GM21576 (cell line): ENCODE data around the gene TTC39A.

Source experiments
- ATAC-seq: cut with Tn5 transposase; IDR thresholded peaks from one replicate; pipeline ENCODE4 v1.9.1; 2021; ENCODE audit warnings: mild to moderate bottlenecking, moderate library complexity; ENCODE audit not compliant: unreplicated experiment

TTC39A gene

GRCh38 chr1:51316113-51316845 lies 14.1 kb downstream of the TTC39A start:
- ATAC-seq: no peak

GRCh38 chr1:51314974-51315373 lies 15.4 kb downstream of the TTC39A start:
- no peak for ATAC-seq

- ATAC-seq: no peak
Measured at GRCh38 chr1:51313961-51314777, 16.2 kb downstream of the TTC39A start.

- ATAC-seq: no peak
Measured at GRCh38 chr1:51313268-51313852, 17.0 kb downstream of the TTC39A start.

GRCh38 chr1:51312718-51313117 lies 17.6 kb downstream of the TTC39A start:
- ATAC-seq: no peak

GRCh38 chr1:51311826-51312225 lies 18.5 kb downstream of the TTC39A start:
- no peak for ATAC-seq

GRCh38 chr1:51310871-51311613 lies 19.3 kb downstream of the TTC39A start:
- ATAC-seq: no peak

GRCh38 chr1:51309291-51309690 lies 21.1 kb downstream of the TTC39A start:
- ATAC-seq: no peak

GRCh38 chr1:51308636-51309035 lies 21.7 kb downstream of the TTC39A start:
- no peak for ATAC-seq

GRCh38 chr1:51306950-51307349 lies 23.4 kb downstream of the TTC39A start:
- ATAC-seq: no peak

- no peak for ATAC-seq
Measured at GRCh38 chr1:51305371-51305823, 25.0 kb downstream of the TTC39A start.

GRCh38 chr1:51304360-51304759 lies 26.0 kb downstream of the TTC39A start:
- ATAC-seq: no peak

GRCh38 chr1:51303751-51304251 lies 26.6 kb downstream of the TTC39A start:
- ATAC-seq: no peak

GRCh38 chr1:51303315-51303714 lies 27.0 kb downstream of the TTC39A start:
- ATAC-seq: no peak

- no peak for ATAC-seq
Measured at GRCh38 chr1:51302746-51303145, 27.6 kb downstream of the TTC39A start.

GRCh38 chr1:51302270-51302669 lies 28.1 kb downstream of the TTC39A start:
- ATAC-seq: no peak

- ATAC-seq: no peak
Measured at GRCh38 chr1:51301844-51302162, 28.6 kb downstream of the TTC39A start.

- ATAC-seq: no peak
Measured at GRCh38 chr1:51301152-51301843, 29.1 kb downstream of the TTC39A start.

GRCh38 chr1:51299981-51300670 lies 30.2 kb downstream of the TTC39A start:
- ATAC-seq: no peak
